H1 (cell line): ENCODE data around the gene UVRAG. TPM values are rescaled to one million over a fixed set of nuclear protein-coding genes. Genes with fewer than 3 reads are reported as not detected.

ENCODE experiments used
- CTCF ChIA-PET: fragments of 300-600 bp; sonication (Branson Sonifier 250); formaldehyde crosslinking; loops from one replicate; lab custom pipeline; 2021; ENCODE audit not compliant: partially characterized antibody; lab: Charles Lee
- POLR2A ChIA-PET: fragments of 300-600 bp; sonication (Branson Sonifier 250); formaldehyde crosslinking; loops from one replicate; lab custom pipeline; 2021; ENCODE audit warnings: inconsistent platforms; ENCODE audit not compliant: partially characterized antibody; lab: Charles Lee
- DNase-seq, 2 experiments: peaks; one replicate each; pipeline versions ENCODE4 v3.0.0 to v3.0.0-alpha.2; 2010 to 2022; ENCODE audit warnings: low spot score in 2 of 2, low read depth in 1 of 2, mixed read lengths in 1 of 2
- FAIRE-seq: peaks from 2 replicates; lab custom pipeline; 2011; peaks lifted over from hg19 to GRCh38; lab: Jason Lieb, UNC
- H2AFZ ChIP-seq: 2 replicates; pipeline ENCODE4 v1.8.1; 2012; ENCODE audit warnings: low read length, inconsistent platforms
- H2AK5ac ChIP-seq: 2 replicates; pipeline ENCODE4 v1.6.1; 2013; ENCODE audit warnings: low read depth, low read length
- H2BK120ac ChIP-seq: replicated peaks from 2 replicates; pipeline ENCODE3; 2013; ENCODE audit warnings: low read depth, low read length, inconsistent platforms
- H2BK12ac ChIP-seq: 2 replicates; pipeline ENCODE4 v1.6.1; 2013; ENCODE audit warnings: low read depth, low read length
- H2BK15ac ChIP-seq: 2 replicates; pipeline ENCODE4 v1.6.1; 2013; ENCODE audit warnings: low read length
- H2BK20ac ChIP-seq: 2 replicates; pipeline ENCODE4 v1.6.1; 2013; ENCODE audit warnings: low read length
- H2BK5ac ChIP-seq: 2 replicates; pipeline ENCODE4 v1.6.1; 2013; ENCODE audit warnings: low read depth, low read length
- H3K14ac ChIP-seq: 2 replicates; pipeline ENCODE4 v1.6.1; 2013; ENCODE audit warnings: inconsistent platforms; ENCODE audit not compliant: insufficient read length
- H3K18ac ChIP-seq: 2 replicates; pipeline ENCODE4 v1.6.1; 2013; ENCODE audit warnings: low read length; ENCODE audit errors: extremely low read depth
- H3K23ac ChIP-seq: 2 replicates; pipeline ENCODE4 v1.6.1; 2013; ENCODE audit warnings: inconsistent platforms; ENCODE audit not compliant: insufficient read length
- H3K23me2 ChIP-seq: 2 replicates; pipeline ENCODE4 v1.6.1; 2013; ENCODE audit warnings: low read depth, low read length
- H3K27ac ChIP-seq: 2 replicates; pipeline ENCODE4 v1.6.1; 2011; ENCODE audit warnings: low read depth, low read length, inconsistent platforms
- H3K27me3 ChIP-seq, 4 experiments: replicated peaks in 1 of 4; 1 replicate in 1 of 4; 2 replicates in 3 of 4; pipeline versions ENCODE4 v1.6.1 to v1.8.1; 2011 to 2013; ENCODE audit warnings: low read length in 3 of 4, mild to moderate bottlenecking in 3 of 4, inconsistent platforms in 2 of 4, mixed read lengths in 2 of 4, moderate library complexity in 1 of 4; ENCODE audit not compliant: control insufficient read depth in 3 of 4, insufficient read depth in 3 of 4; ENCODE audit errors: extremely low read depth in 1 of 4
- H3K36me3 ChIP-seq, 4 experiments: 2 replicates each; pipeline versions ENCODE4 v1.6.1 to v1.8.1; 2011 to 2013; ENCODE audit warnings: mild to moderate bottlenecking in 4 of 4, low read length in 3 of 4, moderate library complexity in 2 of 4, control low read depth in 1 of 4, inconsistent platforms in 1 of 4; ENCODE audit not compliant: insufficient read depth in 4 of 4, control insufficient read depth in 2 of 4
- H3K4ac ChIP-seq: replicated peaks from 2 replicates; pipeline ENCODE3; 2013; ENCODE audit warnings: low read length, low read depth, mixed read lengths, inconsistent platforms; ENCODE audit not compliant: insufficient read length
- H3K4me1 ChIP-seq, 4 experiments: replicated peaks in 1 of 4; 1 replicate in 1 of 4; 2 replicates in 3 of 4; pipeline versions ENCODE4 v1.6.1 to v1.8.1; 2011 to 2013; ENCODE audit warnings: low read length in 3 of 4, inconsistent platforms in 2 of 4, mixed read lengths in 1 of 4; ENCODE audit not compliant: insufficient read depth in 4 of 4, control insufficient read depth in 3 of 4
- H3K4me2 ChIP-seq, 2 experiments: 2 replicates each; pipeline versions ENCODE4 v1.6.1 to v1.8.1; 2011 to 2013; ENCODE audit warnings: low read depth in 2 of 2, low read length in 2 of 2, control low read depth in 1 of 2, inconsistent platforms in 1 of 2, mild to moderate bottlenecking in 1 of 2; ENCODE audit not compliant: insufficient read depth in 1 of 2
- H3K4me3 ChIP-seq, 4 experiments: fragments of 200-600, 300-600 bp in 1 of 4; sonication (generic), shearing (Covaris generic), sonication (Bioruptor Twin) in 1 of 4; 2 replicates each; pipeline versions ENCODE4 v1.5.1 to v1.8.1; 2011 to 2016; ENCODE audit warnings: low read length in 4 of 4, low read depth in 3 of 4, control low read depth in 2 of 4, inconsistent platforms in 2 of 4, mild to moderate bottlenecking in 2 of 4, mixed read lengths in 1 of 4, moderate library complexity in 1 of 4; ENCODE audit not compliant: insufficient read depth in 2 of 4; ENCODE audit errors: extremely low read depth in 1 of 4
- H3K56ac ChIP-seq: replicated peaks from 2 replicates; pipeline ENCODE3; 2013; ENCODE audit warnings: low read depth, mild to moderate bottlenecking, mixed read lengths, low read length, inconsistent platforms; ENCODE audit not compliant: insufficient read length
- H3K79me1 ChIP-seq: 2 replicates; pipeline ENCODE4 v1.6.1; 2013; ENCODE audit warnings: low read depth, low read length, control low read depth
- H3K79me2 ChIP-seq, 2 experiments: 2 replicates each; pipeline versions ENCODE4 v1.6.1 to v1.8.1; 2012 to 2013; ENCODE audit warnings: low read length in 2 of 2, mild to moderate bottlenecking in 2 of 2, inconsistent platforms in 1 of 2; ENCODE audit not compliant: insufficient read depth in 2 of 2, control insufficient read depth in 1 of 2
- H3K9ac ChIP-seq, 4 experiments: replicated peaks in 1 of 4; 1 replicate in 1 of 4; 2 replicates in 3 of 4; pipeline versions ENCODE4 v1.6.1 to v1.8.1; 2011 to 2013; ENCODE audit warnings: low read depth in 3 of 4, low read length in 3 of 4, control low read depth in 2 of 4, mild to moderate bottlenecking in 2 of 4, moderate library complexity in 2 of 4, inconsistent platforms in 1 of 4; ENCODE audit errors: extremely low read depth in 1 of 4
- H3K9me3 ChIP-seq, 2 experiments: 2 replicates each; pipeline versions ENCODE4 v1.6.1 to v1.8.1; 2012 to 2013; ENCODE audit warnings: mild to moderate bottlenecking in 2 of 2, moderate library complexity in 2 of 2, control low read depth in 1 of 2, inconsistent platforms in 1 of 2, low read depth in 1 of 2, low read length in 1 of 2, mixed read lengths in 1 of 2; ENCODE audit not compliant: insufficient read depth in 2 of 2
- H4K20me1 ChIP-seq, 2 experiments: replicated peaks in 1 of 2; 2 replicates each; pipeline versions ENCODE3 to v1.8.1; 2011 to 2013; ENCODE audit warnings: inconsistent platforms in 2 of 2, low read length in 2 of 2, mild to moderate bottlenecking in 1 of 2; ENCODE audit not compliant: insufficient read depth in 2 of 2, control insufficient read depth in 1 of 2
- H4K5ac ChIP-seq: 2 replicates; pipeline ENCODE4 v1.6.1; 2013; ENCODE audit warnings: low read length, low read depth, mixed read lengths, inconsistent platforms; ENCODE audit not compliant: insufficient read length
- H4K8ac ChIP-seq: 2 replicates; pipeline ENCODE4 v1.8.0; 2013; ENCODE audit warnings: mild to moderate bottlenecking, moderate library complexity, low read length, inconsistent platforms; ENCODE audit not compliant: insufficient read depth; ENCODE audit errors: extremely low read depth
- H4K91ac ChIP-seq: replicated peaks from 2 replicates; pipeline ENCODE3; 2013; ENCODE audit warnings: low read length, mixed read lengths, inconsistent platforms; ENCODE audit not compliant: insufficient read length
- JUN ChIP-seq: IDR thresholded peaks from 2 replicates; pipeline ENCODE4 v1.6.1; 2011; ENCODE audit warnings: low read depth, mild to moderate bottlenecking, improper control_type of control experiment, low read length
- SIN3A ChIP-seq, 2 experiments: IDR thresholded peaks in 1 of 2; conservative IDR thresholded peaks in 1 of 2; 2 replicates each; pipeline ENCODE4 v1.6.1; 2011 to 2012; ENCODE audit warnings: low read length in 2 of 2, improper control_type of control experiment in 1 of 2, low read depth in 1 of 2, mild to moderate bottlenecking in 1 of 2
- SIRT6 ChIP-seq: IDR thresholded peaks from one replicate; pipeline ENCODE4 v1.7.1; 2012; ENCODE audit warnings: low read length, inconsistent platforms
- TCF12 ChIP-seq: IDR thresholded peaks from 2 replicates; pipeline ENCODE4 v1.6.1; 2011; ENCODE audit warnings: low read depth, mild to moderate bottlenecking, low read length
- YY1 ChIP-seq: IDR thresholded peaks from 2 replicates; pipeline ENCODE4 v1.6.1; 2011; ENCODE audit warnings: low read depth, mild to moderate bottlenecking, low read length
- ZNF274 ChIP-seq: IDR thresholded peaks from 2 replicates; pipeline ENCODE4 v1.7.0; 2012; ENCODE audit warnings: low read length, borderline replicate concordance; ENCODE audit errors: extremely low read depth
- WGBS, 2 experiments: shearing (Covaris generic) in 1 of 2; methylation state at CpG; one replicate each; pipeline versions ENCODE4 v1.1.6 to v1.1.7; 2013 to 2015; ENCODE audit warnings: low lambda C conversion rate in 2 of 2, mixed read lengths in 2 of 2, inconsistent platforms in 1 of 2, low coverage in 1 of 2, missing lambda C conversion rate in 1 of 2; ENCODE audit not compliant: insufficient replicate concordance in 2 of 2, insufficient coverage in 1 of 2, insufficient read length in 1 of 2; ENCODE audit errors: extremely low coverage in 1 of 2, missing lambda C conversion rate in 1 of 2; 5-methylcytosine and 5-hydroxymethylcytosine counted together
- polyA plus RNA-seq, 7 experiments: library from polyadenylated mRNA; depleted of rRNA in 3 of 7; stranded (reverse) in 5 of 7; unstranded in 2 of 7; fragments of >200 nt in 5 of 7; fragments of 200-250 nt in 2 of 7; gene quantifications; 1 replicate in 5 of 7; 2 replicates in 1 of 7; 4 replicates in 1 of 7; pipeline versions ENCODE4 v1.2.1 to v1.2.3, GENCODE V29; 2011 to 2013; ENCODE audit warnings: missing spikeins in 2 of 7, mixed read lengths in 2 of 7
- total RNA-seq: library from RNA; stranded (reverse); fragmentation: NEBNext Ultra II Directional; extraction: Animal tissue kit (Norgen Biotek cat#: 25700); gene quantifications from 2 replicates; pipeline ENCODE4 v1.2.1, GENCODE V29; 2021
- TF ChIP-seq, protein P1 (sequence below): IDR thresholded peaks from 2 replicates; pipeline ENCODE4 v1.6.1; 2011; ENCODE audit warnings: low read depth, mild to moderate bottlenecking, low read length; ENCODE audit not compliant: insufficient read depth

Gene UVRAG
- total and polyA plus RNA-seq, 2 of the 8 experiments (the other 6 are each of a cell fraction or from before 2014, with no cell fraction given): 5.5 to 14.7 TPM

DNA sequence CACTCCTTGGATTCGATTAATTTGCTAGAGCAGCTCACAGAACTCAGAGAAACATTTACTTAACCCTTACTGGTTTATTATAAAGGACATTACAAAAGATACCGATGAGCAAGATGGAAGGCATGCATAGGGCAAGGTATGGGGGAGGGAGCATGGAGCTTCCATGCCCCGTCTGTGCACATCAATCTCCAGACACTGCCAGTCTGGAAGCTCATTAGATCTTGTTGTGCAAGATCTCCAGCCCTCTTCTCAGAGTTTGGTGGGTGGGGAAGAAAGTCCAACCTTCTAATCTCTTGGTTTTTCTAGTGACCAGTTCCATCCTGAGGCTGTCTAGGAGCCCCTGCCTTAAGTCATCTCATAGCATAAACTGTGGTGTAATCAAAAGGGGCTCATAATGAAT is 190.7 kb downstream of the UVRAG start:
- POLR2A ChIA-PET: no interaction called here
- Histone ChIP-seq H4K5ac (no peak overlapping the region), H4K8ac (no peak overlapping the region), H3K4me2 (no peak overlapping the region), H3K79me2 (no peaks in the 10 kb centered on the region), H2BK12ac (no peak overlapping the region), H4K91ac (no peak overlapping the region), H3K23me2 (no peaks in the 10 kb centered on the region), H2BK5ac (no peak overlapping the region), H2BK20ac (no peak overlapping the region), H2AK5ac (no peak overlapping the region), H2AFZ (no peak overlapping the region), H4K20me1 (no peaks in the 10 kb centered on the region), H2BK120ac (no peak overlapping the region), H3K18ac (no peak overlapping the region), H3K23ac (no peak overlapping the region), H3K4me3 (no peak overlapping the region), H3K14ac (no peak overlapping the region), H3K79me1 (no peaks in the 10 kb centered on the region), H3K4me1 (no peaks in the 10 kb centered on the region), H3K27ac (no peak overlapping the region; the same call in 1 of the 2 replicates), H2BK15ac (no peak overlapping the region), H3K9ac (no peak overlapping the region), H3K56ac (no peak overlapping the region), H3K9me3 (no peaks in the 10 kb centered on the region), H3K27me3 (no peaks in the 10 kb centered on the region), H3K4ac (no peak overlapping the region), H3K36me3 (peaks cover 0 to 34% (median 4%) of the 10 kb centered on the region in 4 experiments; a peak in 4 of 8 replicates)
- FAIRE-seq (no peak), DNase-seq (no peak)
- CTCF ChIA-PET: interaction anchor here (0.6 to 2.2 kb wide), 2 partner anchors 146 to 150 kb away, joined by 3 to 7 read pairs; no protein-coding TSS in a partner anchor
- 92% methylated on average over 3 of the region's 3 CpGs; no CpG with 5 or more reads in 1 of the 2 experiments for WGBS, 2 experiments
- TF ChIP-seq JUN (no peak), SIRT6 (no peak), SIN3A (conservative IDR thresholded peaks at IDR 0.05 in 1 of 2, IDR thresholded peaks at IDR 0.05 in 1 of 2; ENCODE audit: low read depth in 1 of 2, low read length in 2 of 2) (no peak), TCF12 (no peak), YY1 (no peak), ZNF274 (no peak)
- TF ChIP-seq, protein P1, sequence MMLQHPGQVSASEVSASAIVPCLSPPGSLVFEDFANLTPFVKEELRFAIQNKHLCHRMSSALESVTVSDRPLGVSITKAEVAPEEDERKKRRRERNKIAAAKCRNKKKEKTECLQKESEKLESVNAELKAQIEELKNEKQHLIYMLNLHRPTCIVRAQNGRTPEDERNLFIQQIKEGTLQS: no peak
